HepG2 (cell line): ENCODE data around the gene TTC39B. TPM values are rescaled to one million over a fixed set of nuclear protein-coding genes. Genes with fewer than 3 reads are reported as not detected.

ENCODE experiments used
- ATAC-seq: fragments of 200-7000 bp; cut with Tn5 transposase; 3 replicates; pipeline ENCODE4 v1.9.1; 2020; ENCODE audit warnings: mild to moderate bottlenecking, moderate library complexity
- BruUV-seq: library from RNA; stranded (reverse); fragments of 400-500 nt; replicated peaks from 2 replicates; lab custom pipeline; 2021; lab: Mats Ljungman, UMichigan
- CTCF ChIA-PET: fragments of 300-600 bp; formaldehyde crosslinking; extraction: SDS; loops from one replicate; lab custom pipeline; 2021; ENCODE audit warnings: low total read pairs, inconsistent platforms, low intra/inter-chr PET ratio; lab: Yijun Ruan, JAX
- POLR2A ChIA-PET: fragments of 350-600 bp; sonication (Branson Sonifier 250); formaldehyde crosslinking; loops from one replicate; lab custom pipeline; 2020; ENCODE audit warnings: antibody characterized with exemption, inconsistent platforms; lab: Yijun Ruan, JAX
- DNase-seq: peaks from one replicate; pipeline ENCODE4 v3.0.0-alpha.2; 2015; ENCODE audit warnings: low spot score
- FAIRE-seq: peaks from 3 replicates; lab custom pipeline; 2011; peaks lifted over from hg19 to GRCh38; lab: Jason Lieb, UNC
- H2AFZ ChIP-seq: one replicate; pipeline ENCODE4 v1.6.1; 2011; ENCODE audit warnings: low read length, inconsistent platforms
- H3K27ac ChIP-seq: fragments of 300-600 bp; 3 replicates; pipeline ENCODE4 v1.8.0; 2011; ENCODE audit warnings: mixed run types, mild to moderate bottlenecking, mixed read lengths, low read length, inconsistent platforms; ENCODE audit not compliant: insufficient read depth; ENCODE audit errors: extremely low read length
- H3K27me3 ChIP-seq, 2 experiments: fragments of 200-600 bp in 1 of 2; 2 replicates in 1 of 2; 3 replicates in 1 of 2; pipeline versions ENCODE4 v1.6.0 to v1.8.0; 2011; ENCODE audit warnings: low read length in 2 of 2, mild to moderate bottlenecking in 2 of 2, moderate library complexity in 2 of 2, inconsistent platforms in 1 of 2; ENCODE audit not compliant: insufficient read depth in 2 of 2, control insufficient read depth in 1 of 2
- H3K36me3 ChIP-seq, 2 experiments: fragments of 200-600 bp in 1 of 2; replicated peaks in 1 of 2; 2 replicates in 1 of 2; 3 replicates in 1 of 2; pipeline versions ENCODE4 v1.5.1 to v1.8.0; 2011; ENCODE audit warnings: low read length in 2 of 2, inconsistent platforms in 1 of 2; ENCODE audit not compliant: insufficient read depth in 2 of 2, control insufficient read depth in 1 of 2
- H3K4me1 ChIP-seq: 2 replicates; pipeline ENCODE4 v1.5.1; 2012; ENCODE audit warnings: low read length, inconsistent platforms; ENCODE audit not compliant: insufficient read depth
- H3K4me2 ChIP-seq: 2 replicates; pipeline ENCODE4 v1.6.0; 2011; ENCODE audit warnings: low read depth, low read length, inconsistent platforms
- H3K4me3 ChIP-seq, 3 experiments: fragments of 200-600 bp in 1 of 3; sonication (generic), shearing (Covaris generic) in 1 of 3; replicated peaks in 1 of 3; 2 replicates each; pipeline ENCODE4 v1.5.1; 2011 to 2016; ENCODE audit warnings: low read length in 3 of 3, inconsistent platforms in 2 of 3, low read depth in 2 of 3, mild to moderate bottlenecking in 2 of 3, control low read depth in 1 of 3, mixed read lengths in 1 of 3; ENCODE audit not compliant: insufficient read depth in 1 of 3
- H3K79me2 ChIP-seq: one replicate; pipeline ENCODE4 v1.6.1; 2011; ENCODE audit warnings: low read length, inconsistent platforms; ENCODE audit not compliant: insufficient read depth
- H3K9ac ChIP-seq: 2 replicates; pipeline ENCODE4 v1.6.0; 2011; ENCODE audit warnings: mild to moderate bottlenecking, low read depth, low read length, inconsistent platforms; ENCODE audit not compliant: insufficient read depth
- H3K9me3 ChIP-seq: 2 replicates; pipeline ENCODE4 v1.5.1; 2012; ENCODE audit warnings: mild to moderate bottlenecking, low read length
- H4K20me1 ChIP-seq: 2 replicates; pipeline ENCODE4 v1.6.0; 2011; ENCODE audit warnings: inconsistent platforms, mild to moderate bottlenecking, low read length, moderate library complexity; ENCODE audit not compliant: insufficient read depth
- ADNP ChIP-seq: sonication (generic); formaldehyde crosslinking; IDR thresholded peaks from 2 replicates; pipeline ENCODE4 v1.4.0; 2020; ENCODE audit warnings: missing genetic modification reagents
- ATM ChIP-seq: fragments of 450-650 bp; IDR thresholded peaks from 2 replicates; pipeline ENCODE4 v1.7.1; 2017; ENCODE audit warnings: mild to moderate bottlenecking, borderline replicate concordance
- ELF1 ChIP-seq: sonication (generic); formaldehyde crosslinking; IDR thresholded peaks from 2 replicates; pipeline ENCODE4 v1.4.0; 2020; ENCODE audit warnings: missing genetic modification reagents
- GATAD1 ChIP-seq: IDR thresholded peaks from 2 replicates; pipeline ENCODE4 v1.6.1; 2016; ENCODE audit warnings: missing genetic modification reagents, missing compliant biosample characterization
- HINFP ChIP-seq: sonication (generic); formaldehyde crosslinking; IDR thresholded peaks from 2 replicates; pipeline ENCODE4 v1.4.0; 2020; ENCODE audit warnings: low read depth, mild to moderate bottlenecking, missing genetic modification reagents
- KDM5A ChIP-seq: fragments of 200-600 bp; sonication (generic); IDR thresholded peaks from 2 replicates; pipeline ENCODE4 v1.7.0; 2018; ENCODE audit warnings: antibody characterized with exemption, mild to moderate bottlenecking, low read length, borderline replicate concordance
- MATR3 ChIP-seq: sonication (generic); formaldehyde crosslinking; IDR thresholded peaks from 2 replicates; pipeline ENCODE4 v1.4.0; 2020; ENCODE audit warnings: missing genetic modification reagents
- MBD4 ChIP-seq: IDR thresholded peaks from 2 replicates; pipeline ENCODE4 v1.6.1; 2012; ENCODE audit warnings: low read length, inconsistent platforms, borderline replicate concordance
- MEIS2 ChIP-seq: sonication (generic); formaldehyde crosslinking; IDR thresholded peaks from 2 replicates; pipeline ENCODE4 v1.9.0; 2021; ENCODE audit warnings: mild to moderate bottlenecking, missing genetic modification reagents
- MXD1 ChIP-seq: sonication (generic); formaldehyde crosslinking; IDR thresholded peaks from 2 replicates; pipeline ENCODE4 v1.4.0; 2020; ENCODE audit warnings: mild to moderate bottlenecking, missing genetic modification reagents
- NFYB ChIP-seq: sonication (generic); formaldehyde crosslinking; IDR thresholded peaks from 2 replicates; pipeline ENCODE4 v1.4.0; 2020; ENCODE audit warnings: missing genetic modification reagents
- NR2C2 ChIP-seq: sonication (generic); formaldehyde crosslinking; IDR thresholded peaks from 2 replicates; pipeline ENCODE4 v1.4.0; 2020; ENCODE audit warnings: missing genetic modification reagents, mild to moderate bottlenecking, moderate library complexity, borderline replicate concordance
- RFXAP ChIP-seq: sonication (generic); formaldehyde crosslinking; IDR thresholded peaks from 2 replicates; pipeline ENCODE4 v1.4.0; 2020; ENCODE audit warnings: missing genetic modification reagents, borderline replicate concordance
- SMYD3 ChIP-seq: sonication (generic); formaldehyde crosslinking; IDR thresholded peaks from 2 replicates; pipeline ENCODE4 v1.8.1; 2023; ENCODE audit warnings: mild to moderate bottlenecking, missing genetic modification reagents
- SSRP1 ChIP-seq: IDR thresholded peaks from 2 replicates; pipeline ENCODE4 v1.6.1; 2016; ENCODE audit warnings: control low read depth
- ZFP36L1 ChIP-seq: sonication (generic); formaldehyde crosslinking; IDR thresholded peaks from 2 replicates; pipeline ENCODE4 v1.8.0; 2022; ENCODE audit warnings: mild to moderate bottlenecking, missing genetic modification reagents, moderate library complexity
- ZIK1 ChIP-seq: sonication (generic); formaldehyde crosslinking; IDR thresholded peaks from 2 replicates; pipeline ENCODE4 v1.5.0; 2020; ENCODE audit warnings: mild to moderate bottlenecking, low read depth, missing genetic modification reagents, borderline replicate concordance
- ZNF335 ChIP-seq: sonication (generic); formaldehyde crosslinking; IDR thresholded peaks from 2 replicates; pipeline ENCODE4 v1.4.0; 2020; ENCODE audit warnings: missing genetic modification reagents
- ZNF33A ChIP-seq: sonication (generic); formaldehyde crosslinking; IDR thresholded peaks from 2 replicates; pipeline ENCODE4 v1.5.1; 2020; ENCODE audit warnings: missing genetic modification reagents, mild to moderate bottlenecking, moderate library complexity, borderline replicate concordance
- ZNF549 ChIP-seq: sonication (generic); formaldehyde crosslinking; IDR thresholded peaks from 2 replicates; pipeline ENCODE4 v1.5.0; 2020; ENCODE audit warnings: missing genetic modification reagents
- WGBS: methylation state at CpG from one replicate; pipeline ENCODE4 v1.1.6; 2017; ENCODE audit warnings: low lambda C conversion rate; 5-methylcytosine and 5-hydroxymethylcytosine counted together
- in situ Hi-C: cut with HindIII; loops from 2 replicates; pipeline ENCODE4 v1.10.0; 2017; ENCODE audit warnings: low pct_unique_long_range_greater_than_20kb; ENCODE audit not compliant: extremely low pct_ligation_motif_present
- intact Hi-C: fragments of 100-400 bp; cut with micrococcal nuclease; formaldehyde crosslinking; loops from one replicate; pipeline ENCODE4 v1.10.0; 2022; ENCODE audit not compliant: unreplicated experiment
- polyA plus RNA-seq, 8 experiments: library from polyadenylated mRNA; depleted of rRNA in 3 of 8; stranded (reverse) in 7 of 8; unstranded in 1 of 8; fragments of >200 nt; fragmentation: Illumina TruSeq in 4 of 8; extraction: Trizol in 4 of 8; gene quantifications; 2 replicates each; pipeline versions ENCODE4 v1.2.1 to v1.2.3, GENCODE V29; 2011 to 2016; ENCODE audit warnings: low read depth in 4 of 8, missing spikeins in 1 of 8, mixed read lengths in 1 of 8; ENCODE audit not compliant: insufficient read depth in 1 of 8
- total RNA-seq, 5 experiments: library from RNA; depleted of rRNA; stranded (reverse); fragments of >200 nt; fragmentation: Illumina TruSeq; extraction: Trizol; gene quantifications; 2 replicates each; pipeline ENCODE4 v1.2.3, GENCODE V29; 2016; ENCODE audit warnings: low read depth in 1 of 5
- TF ChIP-seq, protein P1 (sequence below): sonication (generic); formaldehyde crosslinking; IDR thresholded peaks from 2 replicates; pipeline ENCODE4 v1.5.0; 2020; ENCODE audit warnings: mild to moderate bottlenecking, missing genetic modification reagents

TTC39B gene
- total and polyA plus RNA-seq, 2 of the 13 experiments (the other 11 are each of a cell fraction or from before 2014, with no cell fraction given) = 14.3 to 19.4 TPM

DNA sequence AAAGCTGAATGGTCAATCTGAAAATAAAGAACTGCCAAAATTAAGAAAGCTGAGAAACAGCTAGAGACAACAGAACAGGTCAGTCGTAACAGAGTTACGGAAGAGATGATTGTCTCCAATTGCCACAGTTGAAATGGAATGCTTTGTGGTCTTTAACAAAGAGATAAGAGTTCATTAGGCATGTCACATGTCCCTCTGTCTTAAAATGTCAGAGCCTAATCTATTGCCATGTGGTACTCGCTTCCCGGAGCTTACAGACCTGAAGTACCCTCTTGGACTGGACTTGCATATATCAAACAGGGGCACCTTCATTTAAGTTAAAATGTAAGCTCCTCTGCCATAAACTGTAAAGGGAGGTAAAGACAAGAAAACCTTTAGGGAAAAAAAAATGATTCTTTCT lies 19.7 kb downstream of the TTC39B start (continued):
- TF ChIP-seq MEIS2 (no peak), MATR3 (CRISPR knock-in tag) (no peak), MBD4 (no peak), RFXAP (CRISPR knock-in tag) (no peak), ZIK1 (CRISPR knock-in tag) (no peak)
- TF ChIP-seq, all 625 proteins: peak for 0

GRCh38 chr9:15286161-15286821 lies 20.7 kb downstream of the TTC39B start:
- Histone ChIP-seq H3K27ac (no peak overlapping the region), H3K27me3 (no peaks in the 10 kb centered on the region), H3K9ac (no peak overlapping the region), H2AFZ (no peak overlapping the region), H3K4me1 (peaks cover 26% of the 10 kb centered on the region), H3K36me3 (no peaks in the 10 kb centered on the region; a peak in 1 of 5 replicates), H3K4me2 (no peak overlapping the region), H3K9me3 (no peaks in the 10 kb centered on the region), H4K20me1 (no peaks in the 10 kb centered on the region), H3K79me2 (peaks cover 60% of the 10 kb centered on the region), H3K4me3 (no peak overlapping the region)
- ChIA-PET POLR2A (interaction anchor here (1.7 kb wide), 1 partner anchor 10 kb away, joined by 4 read pairs; no protein-coding TSS in a partner anchor), CTCF (no interaction called here)
- DNase-seq = no peak
- no peak for ATAC-seq
- no peak for FAIRE-seq
- intact Hi-C loops = no loop called here
- no TSS peak for BruUV-seq
- in situ Hi-C loops = loop anchor here (25.0 kb wide), 1 partner anchor 126 kb away; the partner anchor contains the start of gene SNAPC3
- WGBS = 72% methylated on average over 4 of the region's 4 CpGs
- TF ChIP-seq, protein P1, sequence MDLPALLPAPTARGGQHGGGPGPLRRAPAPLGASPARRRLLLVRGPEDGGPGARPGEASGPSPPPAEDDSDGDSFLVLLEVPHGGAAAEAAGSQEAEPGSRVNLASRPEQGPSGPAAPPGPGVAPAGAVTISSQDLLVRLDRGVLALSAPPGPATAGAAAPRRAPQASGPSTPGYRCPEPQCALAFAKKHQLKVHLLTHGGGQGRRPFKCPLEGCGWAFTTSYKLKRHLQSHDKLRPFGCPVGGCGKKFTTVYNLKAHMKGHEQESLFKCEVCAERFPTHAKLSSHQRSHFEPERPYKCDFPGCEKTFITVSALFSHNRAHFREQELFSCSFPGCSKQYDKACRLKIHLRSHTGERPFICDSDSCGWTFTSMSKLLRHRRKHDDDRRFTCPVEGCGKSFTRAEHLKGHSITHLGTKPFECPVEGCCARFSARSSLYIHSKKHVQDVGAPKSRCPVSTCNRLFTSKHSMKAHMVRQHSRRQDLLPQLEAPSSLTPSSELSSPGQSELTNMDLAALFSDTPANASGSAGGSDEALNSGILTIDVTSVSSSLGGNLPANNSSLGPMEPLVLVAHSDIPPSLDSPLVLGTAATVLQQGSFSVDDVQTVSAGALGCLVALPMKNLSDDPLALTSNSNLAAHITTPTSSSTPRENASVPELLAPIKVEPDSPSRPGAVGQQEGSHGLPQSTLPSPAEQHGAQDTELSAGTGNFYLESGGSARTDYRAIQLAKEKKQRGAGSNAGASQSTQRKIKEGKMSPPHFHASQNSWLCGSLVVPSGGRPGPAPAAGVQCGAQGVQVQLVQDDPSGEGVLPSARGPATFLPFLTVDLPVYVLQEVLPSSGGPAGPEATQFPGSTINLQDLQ = no peak
- no peak for TF ChIP-seq ADNP
- TF ChIP-seq ZNF33A (CRISPR knock-in tag) = no peak
- TF ChIP-seq ELF1 (CRISPR knock-in tag) = no peak
- no peak for TF ChIP-seq ZFP36L1 (CRISPR knock-in tag)
- TF ChIP-seq ZNF335 = no peak
- TF ChIP-seq HINFP = no peak
- TF ChIP-seq MXD1 (CRISPR knock-in tag) = no peak
- TF ChIP-seq ZNF549 (CRISPR knock-in tag) = no peak
- TF ChIP-seq SSRP1 (CRISPR knock-in tag) = no peak
- no peak for TF ChIP-seq KDM5A
- TF ChIP-seq GATAD1 (CRISPR knock-in tag) = no peak
- no peak for TF ChIP-seq NFYB (CRISPR knock-in tag)
- no peak for TF ChIP-seq NR2C2
- no peak for TF ChIP-seq SMYD3 (CRISPR knock-in tag)
- TF ChIP-seq ATM = no peak
